ENCODE results near the gene CCDC50.

DNA sequence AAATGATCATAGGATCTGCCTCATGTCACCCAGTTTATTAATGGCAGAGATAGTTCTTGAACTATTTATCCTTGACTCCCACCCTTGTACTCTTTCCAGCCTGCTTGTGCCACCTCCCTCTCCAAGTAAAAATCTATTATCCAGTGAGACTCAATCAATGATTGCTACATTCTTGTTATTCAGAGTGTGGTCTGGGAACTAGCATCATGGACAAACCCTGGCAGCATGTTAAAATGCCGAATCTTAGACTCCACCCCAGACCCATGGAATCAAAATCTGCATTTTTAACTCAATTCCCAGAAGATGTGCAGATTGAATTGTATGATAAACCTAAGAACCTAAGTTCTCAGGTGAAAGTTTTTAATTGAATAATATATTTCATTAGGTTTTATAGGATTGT is 97.1 kb downstream of the CCDC50 start:
- TF ChIP-seq, protein P1, sequence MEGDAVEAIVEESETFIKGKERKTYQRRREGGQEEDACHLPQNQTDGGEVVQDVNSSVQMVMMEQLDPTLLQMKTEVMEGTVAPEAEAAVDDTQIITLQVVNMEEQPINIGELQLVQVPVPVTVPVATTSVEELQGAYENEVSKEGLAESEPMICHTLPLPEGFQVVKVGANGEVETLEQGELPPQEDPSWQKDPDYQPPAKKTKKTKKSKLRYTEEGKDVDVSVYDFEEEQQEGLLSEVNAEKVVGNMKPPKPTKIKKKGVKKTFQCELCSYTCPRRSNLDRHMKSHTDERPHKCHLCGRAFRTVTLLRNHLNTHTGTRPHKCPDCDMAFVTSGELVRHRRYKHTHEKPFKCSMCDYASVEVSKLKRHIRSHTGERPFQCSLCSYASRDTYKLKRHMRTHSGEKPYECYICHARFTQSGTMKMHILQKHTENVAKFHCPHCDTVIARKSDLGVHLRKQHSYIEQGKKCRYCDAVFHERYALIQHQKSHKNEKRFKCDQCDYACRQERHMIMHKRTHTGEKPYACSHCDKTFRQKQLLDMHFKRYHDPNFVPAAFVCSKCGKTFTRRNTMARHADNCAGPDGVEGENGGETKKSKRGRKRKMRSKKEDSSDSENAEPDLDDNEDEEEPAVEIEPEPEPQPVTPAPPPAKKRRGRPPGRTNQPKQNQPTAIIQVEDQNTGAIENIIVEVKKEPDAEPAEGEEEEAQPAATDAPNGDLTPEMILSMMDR (IDR thresholded peaks at IDR 0.05) = no peak
- no peak for TF ChIP-seq POLR2A (IDR thresholded peaks at IDR 0.05)

All from breast epithelium (tissue), 3 donors.